SK-N-SH treated with all-trans-retinoic acid at 6 μM for 48 hours (cell line): ENCODE measurements around the gene LRRC4C.

Source experiments
- OSR1 ChIP-seq: fragments of 250-450 bp; sonication (Bioruptor Pico); IDR thresholded peaks from 2 replicates; pipeline ENCODE4 v1.8.0; 2022; ENCODE audit warnings: moderate library complexity, mild to moderate bottlenecking, inconsistent platforms
- TF ChIP-seq, protein P1 (sequence below): fragments of 250-450 bp; sonication (Bioruptor Pico); IDR thresholded peaks from 2 replicates; pipeline ENCODE4 v1.8.0; 2020; ENCODE audit warnings: mild to moderate bottlenecking, moderate library complexity, borderline replicate concordance

DNA sequence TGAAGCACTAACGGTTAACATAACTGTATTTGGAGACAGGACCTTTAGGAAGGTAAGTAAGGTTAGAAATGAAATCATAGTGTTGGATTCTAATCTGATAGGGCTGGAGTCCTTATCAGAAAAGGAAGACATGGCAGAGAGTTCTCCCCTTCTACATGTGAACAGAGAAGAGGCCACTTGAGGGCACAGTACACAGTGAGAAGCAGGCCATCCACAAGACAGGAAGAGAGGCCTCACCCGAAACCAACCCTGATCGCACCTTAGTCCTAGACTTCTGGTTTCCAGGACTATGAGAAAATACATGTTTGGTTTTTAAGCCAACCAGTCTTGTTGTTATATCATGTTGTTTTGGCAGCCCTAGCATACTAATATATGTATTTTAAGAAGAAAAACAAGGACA lies 170.0 kb downstream of the LRRC4C start:
- no peak for TF ChIP-seq OSR1
- TF ChIP-seq, protein P1, sequence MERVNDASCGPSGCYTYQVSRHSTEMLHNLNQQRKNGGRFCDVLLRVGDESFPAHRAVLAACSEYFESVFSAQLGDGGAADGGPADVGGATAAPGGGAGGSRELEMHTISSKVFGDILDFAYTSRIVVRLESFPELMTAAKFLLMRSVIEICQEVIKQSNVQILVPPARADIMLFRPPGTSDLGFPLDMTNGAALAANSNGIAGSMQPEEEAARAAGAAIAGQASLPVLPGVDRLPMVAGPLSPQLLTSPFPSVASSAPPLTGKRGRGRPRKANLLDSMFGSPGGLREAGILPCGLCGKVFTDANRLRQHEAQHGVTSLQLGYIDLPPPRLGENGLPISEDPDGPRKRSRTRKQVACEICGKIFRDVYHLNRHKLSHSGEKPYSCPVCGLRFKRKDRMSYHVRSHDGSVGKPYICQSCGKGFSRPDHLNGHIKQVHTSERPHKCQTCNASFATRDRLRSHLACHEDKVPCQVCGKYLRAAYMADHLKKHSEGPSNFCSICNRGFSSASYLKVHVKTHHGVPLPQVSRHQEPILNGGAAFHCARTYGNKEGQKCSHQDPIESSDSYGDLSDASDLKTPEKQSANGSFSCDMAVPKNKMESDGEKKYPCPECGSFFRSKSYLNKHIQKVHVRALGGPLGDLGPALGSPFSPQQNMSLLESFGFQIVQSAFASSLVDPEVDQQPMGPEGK (CRISPR knock-in tag) = no peak
